Naive thymus-derived CD8-positive, alpha-beta T cell (primary cell): Measurements from ENCODE around the gene DRAXIN. TPM values are rescaled to one million over a fixed set of nuclear protein-coding genes. Genes with fewer than 3 reads are reported as not detected.

Experiments
- ATAC-seq, 2 donors: fragments of 150-1000 bp; cut with Tn5 transposase in 1 of 2; sonication (Bioruptor Pico), chemical (Tn5 transposase) in 1 of 2; 1 replicate in 1 of 2; 2 replicates in 1 of 2; pipeline ENCODE4 v1.10.0; 2021; ENCODE audit warnings: mild to moderate bottlenecking in 2 of 2, moderate library complexity in 2 of 2
- POLR2A ChIA-PET: fragments of 350-600 bp; sonication (Branson Sonifier 250); formaldehyde crosslinking; loops from one replicate; lab custom pipeline; 2021; ENCODE audit warnings: antibody characterized with exemption; lab: Charles Lee
- DNase-seq, 10 donors: peaks; one replicate each; pipeline versions ENCODE4 v3.0.0 to v3.0.0-alpha.2; 2020 to 2022
- H3K27ac Mint-ChIP-seq, 10 donors: one replicate each; pipeline ENCODE4 v1.8.0; 2020 to 2022; ENCODE audit warnings: mild to moderate bottlenecking in 10 of 10, mixed read lengths in 10 of 10, moderate library complexity in 4 of 10, inconsistent platforms in 1 of 10
- H3K27me3 Mint-ChIP-seq, 5 donors: one replicate each; pipeline ENCODE4 v1.8.0; 2021 to 2022; ENCODE audit warnings: mixed read lengths in 5 of 5
- H3K36me3 Mint-ChIP-seq, 3 donors: one replicate each; pipeline ENCODE4 v1.8.0; 2020 to 2022; ENCODE audit warnings: mixed read lengths in 3 of 3, mild to moderate bottlenecking in 2 of 3, inconsistent platforms in 1 of 3
- H3K4me1 Mint-ChIP-seq, 4 donors: one replicate each; pipeline ENCODE4 v1.8.0; 2021 to 2022; ENCODE audit warnings: mixed read lengths in 4 of 4
- H3K4me3 Mint-ChIP-seq, 10 donors: one replicate each; pipeline ENCODE4 v1.8.0; 2020 to 2022; ENCODE audit warnings: mild to moderate bottlenecking in 10 of 10, mixed read lengths in 10 of 10, moderate library complexity in 6 of 10, inconsistent platforms in 1 of 10
- H3K9me3 Mint-ChIP-seq, 9 donors: one replicate each; pipeline ENCODE4 v1.8.0; 2020 to 2022; ENCODE audit warnings: mixed read lengths in 9 of 9, mild to moderate bottlenecking in 3 of 9, inconsistent platforms in 1 of 9, moderate library complexity in 1 of 9
- polyA plus RNA-seq, 3 donors: library from polyadenylated mRNA; unstranded; fragments of 300-500 nt; fragmentation: Illumina TruSeq; gene quantifications; one replicate each; pipeline ENCODE4 v1.2.3, GENCODE V29; 2021
- total RNA-seq, 8 experiments: library from RNA in 2 of 8; stranded (reverse) in 2 of 8; gene quantifications; one replicate each; pipeline ENCODE4 v1.2.3 and lab custom pipeline; 2021 to 2026

Gene DRAXIN
- total and polyA plus RNA-seq, 5 experiments from 2014 or later = 0.07 to 0.29 (median 0.22) TPM

DNA sequence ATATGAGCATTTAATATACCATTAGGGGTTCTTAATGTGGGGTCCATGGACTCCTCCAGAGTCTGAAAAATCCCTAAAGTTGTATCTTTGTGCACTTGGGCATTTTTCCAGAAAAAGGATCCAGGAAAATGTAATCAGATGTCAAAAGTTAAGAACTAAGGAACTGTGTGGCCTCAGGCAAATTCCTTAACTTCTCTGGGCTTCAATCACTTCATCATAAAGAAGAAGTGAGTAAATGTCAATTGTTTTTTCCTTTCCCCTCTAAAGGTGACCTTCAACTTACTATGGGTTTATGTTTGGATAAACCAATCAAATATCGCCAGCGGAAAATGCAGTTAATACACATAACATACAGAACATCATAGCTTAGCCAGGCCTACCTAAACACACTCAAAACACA is 13.1 kb upstream of the DRAXIN start:
- Mint-ChIP-seq H3K4me1 (peaks cover 5 to 25% (median 17%) of the 10 kb centered on the region in 4 donors), H3K27ac (peak overlapping the region in 4 of 10 donors; percentile 1 to 14 (median 3)), H3K27me3 (no peaks in the 10 kb centered on the region), H3K9me3 (no peaks in the 10 kb centered on the region), H3K4me3 (peak overlapping the region in 6 of 10 donors; percentile 5 to 66 (median 30)), H3K36me3 (peaks cover 0 to 28% (median 0%) of the 10 kb centered on the region in 3 donors)
- POLR2A ChIA-PET = interaction anchor here (2.0 kb wide), 1 partner anchor 41 kb away, joined by 9 read pairs; no protein-coding TSS in a partner anchor
- DNase-seq (no peak), ATAC-seq (no peak)

DNA sequence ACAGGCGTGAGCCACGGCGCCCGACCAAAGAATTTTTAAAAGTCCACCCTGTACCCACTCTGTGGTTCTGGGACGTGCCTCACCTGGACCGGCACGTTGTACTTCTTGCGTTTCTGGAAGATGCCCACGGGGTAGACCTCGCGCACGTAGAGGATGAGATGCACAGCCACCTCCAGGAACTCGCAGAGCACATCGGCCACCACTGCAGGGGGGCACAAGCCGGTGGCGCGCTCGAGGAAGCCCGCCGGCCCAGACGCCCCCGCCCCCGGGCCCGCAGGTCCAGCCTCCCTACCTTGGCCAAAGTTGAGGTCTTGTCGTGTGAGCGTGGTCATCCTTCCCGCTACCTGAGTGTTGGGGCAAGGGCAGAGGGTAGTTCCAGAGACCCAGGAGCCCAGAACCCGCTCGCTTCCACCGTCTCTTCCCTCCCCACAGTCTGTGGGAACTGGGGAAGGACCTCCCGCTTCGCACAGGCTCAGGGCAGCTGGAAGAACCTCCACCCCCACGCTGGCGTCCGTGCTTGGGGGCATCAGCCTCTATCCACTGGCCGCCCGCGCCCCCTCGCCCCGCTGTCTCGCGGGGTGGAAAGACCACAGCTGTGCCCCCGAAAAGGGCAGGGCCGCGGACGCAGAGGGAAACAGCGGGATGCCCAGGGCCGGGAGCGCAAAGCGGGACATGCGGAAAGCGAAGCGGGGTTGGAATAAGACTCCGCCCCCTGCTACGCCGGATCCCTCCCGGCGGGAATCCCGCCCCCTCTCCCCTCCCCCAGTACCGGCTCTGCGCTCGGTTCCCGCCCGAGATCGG is 11.0 kb upstream of the DRAXIN start:
- POLR2A ChIA-PET = interaction anchor here (0.7 to 3.8 kb wide), 4 partner anchors 16 to 620 kb away, joined by 3 to 30 read pairs (median 13); partner anchors contain the start of gene FBXO6
- no peaks in the 10 kb centered on the region for H3K27me3 Mint-ChIP-seq
- H3K4me3 Mint-ChIP-seq = peak overlapping the region; percentile 80 to 98 (median 84)
- DNase-seq (peak in 1 of 10 donors; percentile 32), ATAC-seq (peak in 1 of 2 donors; percentile 13)
- H3K27ac Mint-ChIP-seq = peak overlapping the region in 8 of 10 donors; percentile 11 to 95 (median 70)
- H3K36me3 Mint-ChIP-seq = peaks cover 0 to 15% (median 0%) of the 10 kb centered on the region in 3 donors
- peaks cover 4 to 25% (median 16%) of the 10 kb centered on the region in 4 donors for H3K4me1 Mint-ChIP-seq
- no peaks in the 10 kb centered on the region for H3K9me3 Mint-ChIP-seq

DNA sequence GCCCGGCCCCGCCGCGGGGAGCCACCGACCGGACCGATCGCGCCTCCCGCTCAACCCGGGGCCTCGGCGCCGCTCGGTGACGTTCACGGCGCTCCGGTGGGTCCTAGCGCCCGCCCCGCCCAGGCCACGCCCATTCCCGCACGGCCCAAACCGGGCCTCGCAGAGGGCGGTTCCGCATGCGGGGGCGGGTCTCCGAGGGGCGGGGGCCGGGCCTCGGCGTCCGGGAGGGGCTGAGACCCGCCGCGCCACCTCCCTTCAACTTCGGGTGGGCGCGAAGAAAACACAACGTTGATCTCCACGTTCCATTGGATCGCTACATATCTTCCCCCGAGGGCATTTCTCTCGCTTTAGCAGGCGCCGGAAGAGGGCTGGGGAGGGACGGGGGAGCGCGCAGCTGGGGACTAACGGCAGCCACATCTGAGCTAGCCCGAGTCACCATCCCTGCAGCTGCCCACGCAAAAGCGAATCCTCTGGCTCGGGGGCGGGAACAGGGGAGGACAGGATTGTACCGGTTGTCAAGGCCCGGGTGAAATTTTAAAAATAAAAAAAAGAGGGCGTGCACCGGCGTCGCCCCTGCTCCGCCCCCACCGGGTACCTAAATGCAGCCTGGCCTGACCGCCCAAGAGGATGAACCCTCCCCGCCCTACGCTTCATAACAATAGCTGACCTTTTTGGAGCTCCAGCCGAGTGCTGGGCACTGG is 10.3 kb upstream of the DRAXIN start, which contains the start of gene MAD2L2:
Gene MAD2L2 (minus strand): TSS at position 78 of the 701 bp plus-strand sequence. CDS start 547 bp downstream, outside the sequence.
- Mint-ChIP-seq H3K27ac (peak within 1 kb of the TSS; percentile 61 to 95 (median 92)), H3K9me3 (no peaks in the 10 kb centered on the region), H3K27me3 (peaks cover 0 to 4% (median 2%) of the 10 kb centered on the region in 5 donors), H3K4me3 (peak within 1 kb of the TSS; percentile 85 to 99 (median 92)), H3K4me1 (peaks cover 4 to 25% (median 16%) of the 10 kb centered on the region in 4 donors), H3K36me3 (peaks cover 0 to 8% (median 0%) of the 10 kb centered on the region in 3 donors)
- DNase-seq = peak; percentile 82 to 95 (median 88)
- POLR2A ChIA-PET = interaction anchor here (0.9 to 3.8 kb wide), 7 partner anchors 9 to 55 kb away, joined by 3 to 30 read pairs (median 4); partner anchors contain the start of genes AGTRAP and FBXO6
- ATAC-seq = peak; percentile 86

DNA sequence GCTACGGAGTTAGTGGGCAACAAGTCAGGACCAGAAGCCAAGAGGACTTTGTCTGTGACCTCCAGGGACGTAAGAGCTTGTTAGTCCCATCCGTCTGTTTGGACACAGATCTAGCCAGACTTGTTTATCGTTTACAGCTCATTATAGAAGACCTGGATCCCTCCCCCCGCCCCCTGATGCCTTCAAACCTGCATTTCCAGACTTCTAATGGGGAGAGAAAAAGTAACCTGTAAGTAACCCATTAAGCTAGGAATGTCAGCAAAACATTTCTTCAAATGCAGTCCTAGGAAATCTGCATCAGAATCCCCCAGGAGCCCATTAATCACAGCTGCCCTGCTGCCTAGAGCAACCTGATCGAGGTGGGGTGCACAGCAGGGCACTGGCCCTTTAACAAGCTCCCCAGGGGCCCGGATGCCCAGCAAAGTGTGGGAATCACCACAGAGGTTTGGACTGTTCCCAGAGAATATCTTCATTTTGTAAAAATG is 9.2 kb upstream of the DRAXIN start:
- peaks cover 0 to 8% (median 3%) of the 10 kb centered on the region in 5 donors for H3K27me3 Mint-ChIP-seq
- POLR2A ChIA-PET = interaction anchor here (0.9 to 3.8 kb wide), 9 partner anchors 8 to 54 kb away, joined by 3 to 30 read pairs (median 4); partner anchors contain the start of genes AGTRAP and FBXO6
- no peak for ATAC-seq
- H3K9me3 Mint-ChIP-seq = no peaks in the 10 kb centered on the region
- DNase-seq = no peak
- H3K4me1 Mint-ChIP-seq = peaks cover 4 to 25% (median 16%) of the 10 kb centered on the region in 4 donors
- peak overlapping the region in 6 of 10 donors; percentile 13 to 83 (median 52) for H3K27ac Mint-ChIP-seq
- H3K36me3 Mint-ChIP-seq = peaks cover 0 to 8% (median 0%) of the 10 kb centered on the region in 3 donors
- peak overlapping the region in 9 of 10 donors; percentile 39 to 98 (median 87) for H3K4me3 Mint-ChIP-seq

DNA sequence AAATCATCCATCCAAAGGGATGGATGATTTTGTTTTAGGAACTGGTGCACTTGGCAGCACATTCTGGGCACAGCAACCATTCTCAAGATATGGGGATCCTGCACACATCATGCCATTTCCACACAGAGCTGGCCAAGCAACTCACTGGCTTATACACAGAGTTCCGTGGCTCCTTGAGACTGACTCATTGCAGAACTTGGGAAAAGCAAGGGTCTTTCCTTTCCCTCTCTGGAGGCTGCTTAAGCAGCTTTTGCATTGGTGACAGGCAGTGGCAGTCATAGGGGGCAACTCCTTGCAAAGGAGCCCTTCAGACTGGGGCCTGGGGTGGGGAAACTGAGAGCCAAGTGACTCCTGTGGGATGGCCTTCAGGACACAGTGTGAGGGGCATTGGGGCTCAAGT is 8.7 kb upstream of the DRAXIN start:
- Mint-ChIP-seq H3K4me1 (peaks cover 4 to 25% (median 16%) of the 10 kb centered on the region in 4 donors), H3K27me3 (peaks cover 3 to 12% (median 6%) of the 10 kb centered on the region in 5 donors), H3K4me3 (peak overlapping the region in 3 of 10 donors; percentile 24 to 59 (median 45)), H3K9me3 (no peaks in the 10 kb centered on the region), H3K36me3 (peaks cover 0 to 8% (median 0%) of the 10 kb centered on the region in 3 donors), H3K27ac (no peak overlapping the region)
- no peak for DNase-seq
- no peak for ATAC-seq
- POLR2A ChIA-PET = interaction anchor here (0.9 to 3.8 kb wide), 4 partner anchors 12 to 48 kb away, joined by 3 to 30 read pairs (median 12); partner anchors contain the start of gene FBXO6

DNA sequence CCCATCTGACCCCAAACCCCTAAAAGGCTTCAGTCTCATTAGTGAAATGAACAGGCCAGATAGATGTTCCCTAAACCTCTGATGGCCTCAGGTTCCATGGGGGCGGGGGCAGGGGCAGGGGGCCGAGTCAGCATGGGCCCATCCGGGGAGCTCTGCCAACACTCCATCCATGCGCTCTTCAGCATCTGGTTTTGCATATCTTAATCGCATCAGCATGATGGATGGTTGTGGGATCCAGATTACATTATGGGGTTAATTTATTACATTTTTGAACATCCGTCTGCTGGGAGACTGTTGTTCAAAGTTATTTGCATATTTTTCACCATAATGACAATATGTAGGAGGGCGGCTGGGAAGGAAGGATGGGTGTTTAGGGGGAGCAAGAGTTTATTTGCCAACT is 7.4 kb upstream of the DRAXIN start:
- Mint-ChIP-seq H3K27ac (peak overlapping the region in 1 of 10 donors; percentile 52), H3K4me3 (no peak overlapping the region), H3K9me3 (no peaks in the 10 kb centered on the region), H3K27me3 (peaks cover 5 to 25% (median 11%) of the 10 kb centered on the region in 5 donors), H3K36me3 (no peaks in the 10 kb centered on the region), H3K4me1 (peaks cover 2 to 20% (median 13%) of the 10 kb centered on the region in 4 donors)
- DNase-seq = no peak
- no peak for ATAC-seq
- POLR2A ChIA-PET = interaction anchor here (3.8 kb wide), 1 partner anchor 35 kb away, joined by 30 read pairs; no protein-coding TSS in a partner anchor

DNA sequence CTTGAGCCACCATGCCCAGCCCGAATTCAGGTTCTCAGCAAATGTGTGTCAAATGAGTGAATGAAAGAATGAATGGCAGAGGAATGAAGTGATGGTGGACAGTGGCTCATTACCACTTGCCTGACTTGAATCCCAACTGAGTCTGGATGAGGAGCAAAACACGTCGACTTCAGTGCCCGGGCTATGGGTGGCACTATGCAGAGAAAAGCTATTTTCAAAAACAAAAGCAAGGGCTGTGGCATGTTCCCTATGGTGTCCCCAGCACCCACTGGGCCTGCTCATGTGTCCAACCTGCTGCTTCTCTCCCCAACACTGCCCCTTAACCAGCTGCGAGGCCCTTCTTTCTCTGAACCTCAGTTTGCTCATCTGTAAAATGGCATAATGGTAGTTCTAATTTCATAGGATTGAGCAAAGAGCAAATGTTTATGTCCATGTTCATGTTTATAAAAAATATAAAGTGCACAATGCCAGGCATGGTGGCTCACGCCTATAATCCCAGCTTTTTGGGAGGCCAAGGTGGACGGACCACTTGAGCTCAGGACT is 6.2 kb upstream of the DRAXIN start:
- no peaks in the 10 kb centered on the region for H3K9me3 Mint-ChIP-seq
- peaks cover 4 to 14% (median 10%) of the 10 kb centered on the region in 4 donors for H3K4me1 Mint-ChIP-seq
- no peak overlapping the region for H3K4me3 Mint-ChIP-seq
- no peak for DNase-seq
- peaks cover 0 to 3% (median 0%) of the 10 kb centered on the region in 3 donors for H3K36me3 Mint-ChIP-seq
- POLR2A ChIA-PET = no interaction called here
- H3K27me3 Mint-ChIP-seq = peaks cover 13 to 37% (median 18%) of the 10 kb centered on the region in 5 donors
- no peak overlapping the region for H3K27ac Mint-ChIP-seq
- ATAC-seq = no peak

DNA sequence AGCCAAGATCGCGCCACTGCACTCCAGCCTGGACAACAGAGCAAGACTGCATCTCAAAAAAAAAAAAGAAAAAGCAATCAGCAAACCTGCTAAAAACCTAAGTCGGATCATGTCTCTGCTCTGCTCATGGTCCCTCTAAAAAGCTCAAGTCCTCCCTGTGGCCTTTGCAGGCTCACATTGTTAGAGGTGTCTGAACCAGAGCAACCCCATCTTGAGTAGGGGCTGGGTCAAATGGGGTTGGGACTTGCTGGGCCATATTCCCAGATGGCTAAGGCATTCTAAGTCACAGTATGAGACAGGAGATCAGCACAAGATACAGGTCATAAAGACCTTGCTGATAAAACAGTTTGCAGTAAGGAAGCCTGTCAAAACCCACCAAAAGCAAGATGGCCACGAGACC is 3.0 kb upstream of the DRAXIN start:
- peaks cover 20 to 59% (median 31%) of the 10 kb centered on the region in 5 donors for H3K27me3 Mint-ChIP-seq
- no peak for DNase-seq
- H3K27ac Mint-ChIP-seq = no peak overlapping the region
- H3K36me3 Mint-ChIP-seq = peaks cover 0 to 5% (median 0%) of the 10 kb centered on the region in 3 donors
- H3K4me3 Mint-ChIP-seq = no peak overlapping the region
- H3K4me1 Mint-ChIP-seq = peaks cover 15 to 32% (median 26%) of the 10 kb centered on the region in 4 donors
- no peaks in the 10 kb centered on the region for H3K9me3 Mint-ChIP-seq
- POLR2A ChIA-PET = no interaction called here
- no peak for ATAC-seq

DNA sequence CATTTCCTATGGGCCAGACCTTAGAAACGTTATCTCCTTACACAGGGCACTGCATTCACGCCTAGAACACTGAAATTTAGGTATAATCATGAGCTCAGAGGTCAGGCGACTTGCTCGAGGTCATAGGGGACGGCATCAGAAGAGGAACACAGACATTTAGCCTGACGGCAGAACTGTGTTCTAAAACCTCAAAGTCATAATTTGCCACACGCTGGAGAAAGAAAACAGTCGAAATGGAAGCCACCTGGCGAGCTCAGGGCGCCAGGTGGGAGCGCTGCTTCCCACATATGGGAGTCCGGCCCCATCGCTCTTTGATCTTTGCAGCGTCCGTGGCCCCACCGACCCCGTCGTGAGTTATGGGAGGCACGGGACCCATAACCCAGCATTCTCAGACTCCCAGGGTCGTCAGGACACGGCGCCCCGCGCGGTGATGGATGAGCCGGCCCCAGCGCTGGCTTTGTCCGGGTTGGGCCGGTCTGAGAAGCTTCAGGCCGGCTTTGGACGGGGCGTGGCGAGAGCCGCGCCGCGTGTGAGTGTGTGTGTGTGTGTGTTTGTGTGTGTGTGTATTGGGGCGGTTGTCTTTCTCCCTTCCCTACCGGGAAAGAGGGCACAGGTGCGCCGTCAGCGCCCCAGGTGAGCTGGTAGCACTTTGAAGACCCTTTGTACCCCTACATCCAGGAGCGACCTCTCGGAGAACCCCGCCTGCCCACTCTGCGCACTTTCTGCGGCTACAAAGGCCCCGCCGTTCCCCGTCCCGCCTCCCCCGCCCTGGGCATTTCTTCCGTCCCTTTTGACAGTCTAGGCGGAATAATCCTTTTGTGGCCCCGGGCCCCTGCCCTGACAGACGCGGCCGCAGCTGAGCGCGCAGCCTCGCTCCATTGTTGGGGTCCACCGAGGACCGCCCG is 861 bp upstream of the DRAXIN start:
- POLR2A ChIA-PET = interaction anchor here (0.6 to 1.2 kb wide), 6 partner anchors 9 to 478 kb away, joined by 3 to 4 read pairs (median 3); no protein-coding TSS in a partner anchor
- DNase-seq (no peak), ATAC-seq (peak; percentile 2 to 11)
- Mint-ChIP-seq H3K27ac (peak overlapping the region in 2 of 10 donors; percentile 31 to 41), H3K36me3 (peaks cover 0 to 5% (median 0%) of the 10 kb centered on the region in 3 donors), H3K4me3 (peak overlapping the region; percentile 45 to 83 (median 74)), H3K27me3 (peaks cover 20 to 65% (median 31%) of the 10 kb centered on the region in 5 donors), H3K9me3 (no peaks in the 10 kb centered on the region), H3K4me1 (peaks cover 15 to 39% (median 32%) of the 10 kb centered on the region in 4 donors)

DNA sequence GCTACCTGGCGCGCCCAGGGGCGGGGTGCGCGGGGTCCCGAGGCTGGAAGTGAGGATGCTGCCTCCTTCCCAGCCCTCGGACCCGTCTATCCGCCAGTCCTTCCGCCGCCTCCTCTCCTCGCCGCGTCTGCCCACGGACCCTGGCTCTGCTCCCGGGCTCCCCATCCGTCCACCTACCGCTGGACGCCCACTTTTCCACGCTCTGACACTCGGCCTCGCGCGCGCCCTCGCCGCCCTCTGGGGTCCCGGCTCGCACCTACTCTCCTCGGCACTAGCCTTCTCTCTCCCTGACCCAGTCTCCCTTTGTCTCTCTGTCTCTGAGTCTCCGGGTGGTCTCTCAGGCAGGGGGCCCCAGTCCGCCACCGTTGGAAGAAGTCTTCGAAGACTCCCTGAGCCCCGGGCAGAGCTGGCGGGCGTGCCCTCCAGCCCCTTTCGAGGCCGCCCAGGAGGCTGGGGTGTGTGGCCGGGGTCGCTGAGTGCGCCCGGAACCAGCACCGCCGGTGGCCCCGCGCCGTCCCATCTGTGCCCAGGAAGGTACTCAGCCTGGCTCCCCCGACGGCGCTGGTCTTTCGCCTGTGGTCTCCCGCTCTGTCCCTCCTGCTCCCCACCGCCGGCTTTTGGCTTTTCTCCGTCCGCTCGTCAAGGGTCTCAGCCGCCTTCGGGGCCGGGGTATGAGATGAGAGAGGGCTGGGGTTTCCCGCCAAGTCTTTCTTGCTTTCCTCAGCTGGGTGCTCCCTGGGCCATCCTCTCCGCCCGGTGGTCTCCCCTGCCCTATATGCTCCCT is 610 bp downstream of the DRAXIN start:
- POLR2A ChIA-PET = no interaction called here
- Mint-ChIP-seq H3K36me3 (peaks cover 0 to 5% (median 0%) of the 10 kb centered on the region in 3 donors), H3K4me3 (peak overlapping the region; percentile 70 to 90 (median 79)), H3K4me1 (peaks cover 15 to 39% (median 33%) of the 10 kb centered on the region in 4 donors), H3K9me3 (no peaks in the 10 kb centered on the region), H3K27me3 (peaks cover 19 to 57% (median 31%) of the 10 kb centered on the region in 5 donors), H3K27ac (peak overlapping the region in 3 of 10 donors; percentile 48 to 80 (median 68))
- ATAC-seq = no peak
- no peak for DNase-seq
